Measurements from ENCODE around the gene VDR.

VDR gene

DNA sequence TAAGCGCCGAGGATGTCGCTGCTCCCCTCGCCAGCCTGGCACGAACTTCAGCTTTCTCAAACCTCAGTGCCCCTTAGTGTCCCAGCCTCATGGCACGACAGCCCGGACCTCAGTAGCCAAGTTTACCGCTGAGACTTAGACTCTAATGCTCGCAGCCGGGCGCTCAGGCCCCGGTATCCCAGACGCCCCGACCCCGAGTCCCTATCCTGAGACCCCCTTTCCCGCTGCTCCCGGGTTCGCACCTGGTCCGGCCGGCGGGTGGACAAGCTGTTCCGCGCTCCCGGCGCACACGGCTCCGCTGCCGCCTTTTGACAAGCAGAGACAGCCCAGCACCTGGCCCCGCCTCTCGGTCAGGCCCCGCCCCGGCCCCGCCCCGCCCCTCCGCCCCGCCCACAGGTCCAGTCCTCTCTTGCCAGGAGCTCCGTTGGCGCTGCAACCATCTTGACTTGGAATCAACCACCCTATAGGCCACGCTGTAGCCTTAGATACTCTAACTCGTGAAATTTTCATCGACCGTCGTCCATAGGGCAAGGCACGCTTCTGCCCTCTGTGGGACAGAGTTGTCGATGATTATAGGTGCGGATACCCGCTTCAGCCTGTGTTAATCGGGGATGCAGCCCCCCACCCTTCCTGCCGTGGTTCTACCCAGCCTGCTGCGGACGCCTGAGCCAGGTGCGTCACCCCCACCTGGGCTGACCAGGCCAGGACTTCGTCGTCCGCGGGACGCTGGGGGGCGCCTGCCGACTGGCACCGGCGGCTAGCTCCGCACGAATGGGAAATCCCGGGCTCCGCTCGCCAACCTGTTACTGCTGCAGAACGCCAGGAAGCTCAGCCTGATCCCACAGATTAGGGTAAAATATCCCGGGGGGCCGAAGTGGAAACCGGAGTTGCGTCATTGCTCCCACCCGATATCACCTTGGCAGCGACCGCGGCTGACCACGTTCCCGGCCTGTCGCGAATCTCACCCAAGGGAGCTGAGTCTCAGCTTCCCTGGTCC, at the start of gene VDR:
Gene VDR, minus strand, starts transcription at position 282 of the 997 bp plus-strand sequence. CDS start 25,881 bp downstream, outside the sequence.
- TF ChIP-seq, protein P1, sequence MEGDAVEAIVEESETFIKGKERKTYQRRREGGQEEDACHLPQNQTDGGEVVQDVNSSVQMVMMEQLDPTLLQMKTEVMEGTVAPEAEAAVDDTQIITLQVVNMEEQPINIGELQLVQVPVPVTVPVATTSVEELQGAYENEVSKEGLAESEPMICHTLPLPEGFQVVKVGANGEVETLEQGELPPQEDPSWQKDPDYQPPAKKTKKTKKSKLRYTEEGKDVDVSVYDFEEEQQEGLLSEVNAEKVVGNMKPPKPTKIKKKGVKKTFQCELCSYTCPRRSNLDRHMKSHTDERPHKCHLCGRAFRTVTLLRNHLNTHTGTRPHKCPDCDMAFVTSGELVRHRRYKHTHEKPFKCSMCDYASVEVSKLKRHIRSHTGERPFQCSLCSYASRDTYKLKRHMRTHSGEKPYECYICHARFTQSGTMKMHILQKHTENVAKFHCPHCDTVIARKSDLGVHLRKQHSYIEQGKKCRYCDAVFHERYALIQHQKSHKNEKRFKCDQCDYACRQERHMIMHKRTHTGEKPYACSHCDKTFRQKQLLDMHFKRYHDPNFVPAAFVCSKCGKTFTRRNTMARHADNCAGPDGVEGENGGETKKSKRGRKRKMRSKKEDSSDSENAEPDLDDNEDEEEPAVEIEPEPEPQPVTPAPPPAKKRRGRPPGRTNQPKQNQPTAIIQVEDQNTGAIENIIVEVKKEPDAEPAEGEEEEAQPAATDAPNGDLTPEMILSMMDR (IDR thresholded peaks at IDR 0.05; ENCODE audit: low read depth, low read length), result peak; percentile 18; the same call in 1 of the 2 replicates
- peak within 1 kb of the TSS; percentile 79 for H3K4me3 ChIP-seq (ENCODE audit: low read depth, low read length)

DNA sequence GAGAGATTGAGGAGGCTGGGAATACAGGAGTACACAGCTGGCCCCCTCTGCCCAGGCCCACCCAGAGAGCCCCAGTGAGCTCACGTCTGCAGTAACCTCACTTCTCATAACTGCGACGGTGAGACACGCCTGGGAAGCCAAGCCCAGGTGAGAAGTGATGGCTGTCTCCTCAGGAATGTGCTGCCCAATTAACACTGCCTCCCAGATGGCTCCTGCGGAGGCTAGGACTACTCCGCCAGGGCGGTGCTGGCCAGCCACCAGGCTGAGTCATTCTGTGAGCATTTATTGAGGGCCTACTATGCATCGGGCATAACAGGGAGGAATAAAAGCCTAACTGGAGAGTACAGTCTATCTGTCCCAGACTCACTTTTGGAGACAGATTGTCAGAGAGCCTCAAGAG, 49.3 kb upstream of the VDR start:
- TF ChIP-seq, protein P1 (IDR thresholded peaks at IDR 0.05; ENCODE audit: low read depth, low read length), result no peak
- no peak overlapping the region for H3K4me3 ChIP-seq (ENCODE audit: low read depth, low read length)

DNA sequence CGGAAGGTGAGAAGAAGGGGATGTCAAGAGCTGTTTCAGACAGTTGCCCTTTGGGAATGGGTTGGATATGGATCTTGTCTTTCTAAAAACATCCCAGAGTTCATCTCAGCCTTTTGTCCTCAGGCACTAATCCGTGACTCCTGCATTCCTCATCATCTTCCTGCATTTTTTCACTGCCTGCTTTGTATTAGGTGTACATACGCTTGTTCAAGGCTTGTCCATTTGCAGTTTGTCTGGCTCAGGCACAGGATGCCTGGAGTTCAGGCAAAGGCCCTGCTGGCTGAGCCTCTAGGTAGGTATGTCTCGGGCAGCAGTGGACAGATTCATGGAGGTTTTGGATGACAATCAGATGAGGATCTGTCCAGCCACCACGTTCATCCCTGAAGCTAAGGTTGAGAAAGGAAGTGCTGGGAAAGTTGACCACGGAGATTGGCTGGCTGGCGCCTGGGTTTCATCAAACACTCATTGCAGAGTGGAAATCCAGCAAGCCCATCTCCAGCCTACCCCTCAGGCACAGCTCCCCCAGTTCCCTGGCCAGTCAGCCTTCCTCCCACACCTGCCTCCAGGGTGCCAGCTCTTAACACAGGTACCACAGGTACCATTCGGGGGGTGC, 46.2 kb upstream of the VDR start:
- TF ChIP-seq, protein P1 (IDR thresholded peaks at IDR 0.05; ENCODE audit: low read depth, low read length), result no peak
- no peak overlapping the region for H3K4me3 ChIP-seq (ENCODE audit: low read depth, low read length)

DNA sequence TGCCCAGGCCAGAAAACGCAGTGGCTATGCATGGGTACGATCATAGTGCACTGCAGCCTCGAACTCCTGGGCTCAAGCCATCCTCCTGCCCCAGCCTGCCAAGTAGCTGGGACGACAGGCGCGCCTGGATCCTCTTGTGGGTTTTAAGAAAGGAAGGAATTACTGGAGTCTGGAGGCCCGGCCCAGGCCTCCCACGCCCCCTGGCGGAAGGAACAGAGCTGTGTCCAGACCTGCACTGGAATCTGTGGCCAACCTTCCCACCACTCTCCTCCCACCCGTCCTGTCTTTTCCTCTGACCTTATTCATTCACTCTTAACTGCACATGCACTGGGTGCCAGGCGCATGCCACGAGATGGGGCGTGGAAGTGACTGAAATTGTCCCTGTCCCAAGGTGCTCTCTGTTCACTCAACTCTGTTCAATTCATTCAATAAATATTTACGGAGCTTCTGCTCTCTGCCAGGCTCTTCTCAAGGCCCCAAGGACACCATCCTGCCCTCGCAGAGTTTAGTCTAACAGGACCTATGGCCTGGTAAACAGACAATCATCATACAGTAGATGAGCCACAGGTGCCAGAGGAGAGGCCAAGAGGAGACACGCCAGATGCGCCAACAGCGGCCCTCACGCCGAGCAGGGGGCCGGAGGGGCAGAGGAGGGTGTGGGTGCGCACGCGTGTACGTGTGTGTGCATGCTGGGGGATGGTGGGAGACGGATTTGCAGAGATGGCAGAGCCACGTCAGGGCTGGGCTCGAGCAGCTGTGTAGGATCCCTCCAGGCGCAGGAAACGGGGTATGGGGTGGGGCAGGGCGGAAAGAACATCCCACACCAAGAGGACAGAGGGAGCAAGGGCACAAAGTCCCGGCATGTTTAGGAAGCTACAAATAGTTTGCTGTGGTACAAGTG, 44.9 kb upstream of the VDR start:
- TF ChIP-seq, protein P1 (IDR thresholded peaks at IDR 0.05; ENCODE audit: low read depth, low read length), result peak; percentile 91
- no peak overlapping the region for H3K4me3 ChIP-seq (ENCODE audit: low read depth, low read length)

DNA sequence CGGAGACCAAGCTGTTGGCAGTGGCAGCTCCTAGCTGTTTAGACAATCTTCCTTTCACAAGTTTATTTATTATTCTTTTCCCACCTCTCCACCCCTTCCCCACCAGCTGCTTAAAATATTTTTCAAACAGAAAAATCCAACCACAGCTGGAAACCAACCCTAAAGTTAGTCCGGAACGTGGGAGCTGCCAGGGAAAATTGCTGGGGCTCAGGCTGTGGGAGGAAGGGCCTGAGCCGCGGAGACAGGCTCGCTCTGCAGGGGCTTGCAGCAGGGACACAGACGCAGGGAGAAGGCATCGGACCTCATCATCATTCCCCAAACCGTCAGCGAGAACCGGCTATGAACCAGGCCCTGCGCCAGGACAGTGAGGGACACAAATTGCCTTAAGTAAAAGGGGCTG, 42.5 kb upstream of the VDR start:
- TF ChIP-seq, protein P1 (IDR thresholded peaks at IDR 0.05; ENCODE audit: low read depth, low read length), result no peak
- H3K4me3 ChIP-seq (ENCODE audit: low read depth, low read length), result no peak overlapping the region

DNA sequence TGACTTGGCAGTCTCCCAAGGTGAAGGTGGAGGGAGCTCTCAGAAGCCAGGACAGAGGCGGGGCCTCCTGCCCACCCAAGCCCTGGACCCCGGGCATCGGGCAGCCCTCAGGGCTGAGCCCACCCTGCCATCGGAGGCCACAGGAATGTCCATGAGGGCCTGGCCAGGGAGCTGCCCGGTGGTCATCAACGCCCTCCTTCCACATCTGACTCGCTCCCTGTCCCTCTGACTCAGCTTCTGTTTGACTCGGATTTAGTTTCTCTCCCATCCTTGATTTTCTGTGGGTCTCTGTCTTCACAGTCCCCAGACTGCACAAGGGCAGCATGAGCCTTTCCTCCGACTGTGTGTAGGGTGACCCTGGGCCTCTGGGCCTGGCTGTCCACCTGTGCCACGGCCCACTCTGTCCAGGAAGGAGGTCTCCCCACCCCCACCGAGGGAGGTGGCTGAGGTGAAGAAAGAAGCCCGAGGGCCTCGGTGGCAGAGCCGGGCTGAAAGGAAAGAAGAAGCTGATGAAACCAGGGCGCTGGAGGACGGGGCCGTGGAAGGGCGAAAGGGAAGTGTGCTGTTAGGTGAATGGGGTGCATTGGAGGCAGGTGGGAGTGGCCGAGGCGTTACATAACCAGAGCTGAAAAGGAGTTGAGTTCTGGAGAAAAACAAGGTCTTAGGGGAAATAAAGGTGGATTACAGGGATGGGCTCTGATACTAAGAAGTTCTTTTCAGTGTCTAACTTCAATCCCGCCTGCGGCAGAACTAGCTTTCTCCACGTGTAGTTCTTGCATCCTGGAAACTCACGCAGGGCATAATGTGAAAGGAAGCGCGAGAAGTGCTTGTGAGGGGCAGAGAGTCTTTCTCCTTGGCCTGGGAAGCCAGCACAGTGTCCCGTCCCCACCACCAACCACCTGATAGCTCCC, 41.9 kb upstream of the VDR start:
- TF ChIP-seq, protein P1 (IDR thresholded peaks at IDR 0.05; ENCODE audit: low read depth, low read length), result no peak
- no peak overlapping the region for H3K4me3 ChIP-seq (ENCODE audit: low read depth, low read length)

Data from WI38 (cell line).